Measurements from ENCODE around the gene KRTAP10-12. TPM values are rescaled to one million over a fixed set of nuclear protein-coding genes. Genes with fewer than 3 reads are reported as not detected.

The KRTAP10-12 gene
- total and polyA plus RNA-seq, 4 donors: not detected

- Histone ChIP-seq H3K4me1 (ENCODE audit: control insufficient read depth in 4 of 4, insufficient read depth in 4 of 4, low read length in 3 of 4) (no peaks in the 10 kb centered on the region), H3K27me3 (ENCODE audit: control insufficient read depth in 4 of 4, insufficient read depth in 4 of 4, low read length in 3 of 4) (peaks cover 0 to 7% (median 0%) of the 10 kb centered on the region in 4 donors), H3K4me3 (ENCODE audit: low read depth in 1 of 3, low read length in 3 of 3) (no peak overlapping the region), H3K27ac (ENCODE audit: low read depth in 1 of 2, low read length in 2 of 2) (no peak overlapping the region), H3K36me3 (ENCODE audit: control insufficient read depth in 4 of 4, insufficient read depth in 3 of 4, low read depth in 1 of 4, low read length in 3 of 4) (no peaks in the 10 kb centered on the region), H3K9ac (ENCODE audit: low read depth in 1 of 2, low read length in 2 of 2) (no peak overlapping the region), H3K9me3 (ENCODE audit: control insufficient read depth in 4 of 4, low read length in 3 of 4) (peaks cover 0 to 18% (median 2%) of the 10 kb centered on the region in 4 donors)
- no peak for DNase-seq (ENCODE audit: low spot score)
- WGBS: 50% methylated on average over 2 of the region's 2 CpGs
- no peak for TF ChIP-seq MAX (IDR thresholded peaks at IDR 0.05)
- no peak for TF ChIP-seq SP1 (IDR thresholded peaks at IDR 0.05)
- no peak for TF ChIP-seq EGR1 (IDR thresholded peaks at IDR 0.05; ENCODE audit: low read depth in 2 of 2)
- TF ChIP-seq FOXA2 (IDR thresholded peaks at IDR 0.05): no peak
- TF ChIP-seq ZBTB33 (IDR thresholded peaks at IDR 0.05): no peak
- no peak for TF ChIP-seq GABPA (IDR thresholded peaks at IDR 0.05 in 1 of 2, conservative IDR thresholded peaks at IDR 0.05 in 1 of 2)
- TF ChIP-seq RXRA (IDR thresholded peaks at IDR 0.05): no peak
- TF ChIP-seq HNF4A (conservative IDR thresholded peaks at IDR 0.05): no peak
- TF ChIP-seq RAD21 (IDR thresholded peaks at IDR 0.05): no peak
- no peak for TF ChIP-seq YY1 (IDR thresholded peaks at IDR 0.05)
- TF ChIP-seq REST (IDR thresholded peaks at IDR 0.05): no peak
- no peak for TF ChIP-seq FOXA1 (IDR thresholded peaks at IDR 0.05)
- no peak for TF ChIP-seq TAF1 (conservative IDR thresholded peaks at IDR 0.05)
- TF ChIP-seq CTCF (IDR thresholded peaks at IDR 0.05; ENCODE audit: low read depth, low read length, missing input control): no peak
- TF ChIP-seq NR2F2 (IDR thresholded peaks at IDR 0.05): no peak
Observed at GRCh38 chr21:44692798-44693512, 4.0 kb upstream of the KRTAP10-12 start.

- no peak for TF ChIP-seq CTCF (IDR thresholded peaks at IDR 0.05; ENCODE audit: low read depth, low read length, missing input control)
- TF ChIP-seq ATF3 (IDR thresholded peaks at IDR 0.05): no peak
- TF ChIP-seq RXRA (IDR thresholded peaks at IDR 0.05): no peak
- TF ChIP-seq TAF1 (conservative IDR thresholded peaks at IDR 0.05): no peak
- no peak for TF ChIP-seq GABPA (IDR thresholded peaks at IDR 0.05 in 1 of 2, conservative IDR thresholded peaks at IDR 0.05 in 1 of 2)
- no peak for TF ChIP-seq RAD21 (IDR thresholded peaks at IDR 0.05)
Observed at GRCh38 chr21:44694776-44695175, 2.2 kb upstream of the KRTAP10-12 start.

More at GRCh38 chr21:44694776-44695175, 2.2 kb upstream of the KRTAP10-12 start:
- H3K4me1 ChIP-seq (ENCODE audit: control insufficient read depth in 4 of 4, insufficient read depth in 4 of 4, low read length in 3 of 4): no peaks in the 10 kb centered on the region
- no peak overlapping the region for H3K27ac ChIP-seq (ENCODE audit: low read depth in 1 of 2, low read length in 2 of 2)
- H3K27me3 ChIP-seq (ENCODE audit: control insufficient read depth in 4 of 4, insufficient read depth in 4 of 4, low read length in 3 of 4): peaks cover 0 to 6% (median 3%) of the 10 kb centered on the region in 4 donors
- peak; percentile 26 for DNase-seq (ENCODE audit: low spot score)
- no peaks in the 10 kb centered on the region for H3K36me3 ChIP-seq (ENCODE audit: control insufficient read depth in 4 of 4, insufficient read depth in 3 of 4, low read depth in 1 of 4, low read length in 3 of 4)
- H3K9me3 ChIP-seq (ENCODE audit: control insufficient read depth in 4 of 4, low read length in 3 of 4): peaks cover 0 to 18% (median 2%) of the 10 kb centered on the region in 4 donors
- H3K4me3 ChIP-seq (ENCODE audit: low read depth in 1 of 3, low read length in 3 of 3): no peak overlapping the region
- H3K9ac ChIP-seq (ENCODE audit: low read depth in 1 of 2, low read length in 2 of 2): no peak overlapping the region
- WGBS: 65% methylated on average over 11 of the region's 11 CpGs
